GM19372 (cell line): ENCODE results near the gene UBB.

Source experiments
- ATAC-seq: cut with Tn5 transposase; IDR thresholded peaks from one replicate; pipeline ENCODE4 v1.9.1; 2021; ENCODE audit warnings: mild to moderate bottlenecking, low read depth, moderate library complexity; ENCODE audit not compliant: unreplicated experiment

Gene UBB

GRCh38 chr17:16417399-16417798, 36.5 kb downstream of the UBB start:
- ATAC-seq = no peak

DNA sequence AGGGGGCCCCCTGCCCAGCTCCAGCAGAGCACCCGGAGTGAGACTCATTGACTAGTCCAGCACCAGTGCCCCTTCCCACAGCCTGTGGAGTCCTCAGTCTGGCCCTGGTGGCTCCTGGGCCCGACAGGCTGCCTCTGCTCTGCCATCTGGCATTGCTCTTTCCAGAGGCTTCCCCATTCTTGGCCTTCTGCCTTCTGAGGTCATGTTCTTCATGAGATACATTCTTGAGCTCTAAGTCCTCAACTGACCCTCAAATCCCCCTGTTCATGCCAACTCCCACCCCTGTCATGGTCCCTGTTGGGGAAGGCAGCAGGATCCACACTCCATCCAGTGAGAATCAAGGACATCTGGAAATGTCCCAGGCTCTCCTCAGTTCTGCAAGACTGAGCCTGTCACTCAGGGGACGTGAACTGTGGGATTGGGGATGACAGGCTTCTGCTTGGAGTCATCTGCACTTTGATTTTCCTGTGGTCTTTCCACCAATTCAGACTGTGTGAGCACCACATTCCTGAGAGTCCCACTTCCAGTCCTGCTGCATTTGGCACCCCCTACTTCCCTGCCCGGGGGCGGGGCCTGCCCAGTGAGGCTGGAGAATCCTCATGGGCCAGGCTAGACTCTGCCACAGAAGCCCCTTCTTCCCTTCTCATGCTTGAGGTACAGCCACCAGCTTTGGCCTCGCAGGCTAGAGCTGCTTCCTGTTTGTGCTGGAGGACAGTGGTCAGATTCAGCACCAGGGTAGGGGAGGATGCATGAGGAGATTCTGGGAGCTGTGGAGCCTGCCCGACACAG, 37.2 kb downstream of the UBB start:
- ATAC-seq = no peak

DNA sequence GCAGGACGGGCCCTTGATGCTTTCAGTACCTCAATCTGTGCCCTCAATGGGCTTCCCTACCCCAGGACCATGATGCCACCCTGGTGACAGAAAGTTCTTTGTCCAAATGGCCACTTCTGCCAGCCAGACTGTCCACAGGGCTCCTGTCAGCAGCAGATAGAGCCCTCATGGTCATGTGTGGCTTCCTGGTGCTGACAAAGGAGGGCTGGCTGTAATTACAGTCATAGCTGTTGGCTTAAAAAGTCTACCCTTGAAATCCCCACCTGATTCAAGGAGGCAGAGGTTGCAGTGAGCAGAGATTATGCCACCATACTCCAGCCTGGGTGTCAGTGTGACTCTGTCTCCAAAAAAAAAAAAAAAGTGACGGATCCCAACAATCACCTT, 37.8 kb downstream of the UBB start:
- no peak for ATAC-seq

GRCh38 chr17:16419074-16419928, 38.4 kb downstream of the UBB start:
- no peak for ATAC-seq

DNA sequence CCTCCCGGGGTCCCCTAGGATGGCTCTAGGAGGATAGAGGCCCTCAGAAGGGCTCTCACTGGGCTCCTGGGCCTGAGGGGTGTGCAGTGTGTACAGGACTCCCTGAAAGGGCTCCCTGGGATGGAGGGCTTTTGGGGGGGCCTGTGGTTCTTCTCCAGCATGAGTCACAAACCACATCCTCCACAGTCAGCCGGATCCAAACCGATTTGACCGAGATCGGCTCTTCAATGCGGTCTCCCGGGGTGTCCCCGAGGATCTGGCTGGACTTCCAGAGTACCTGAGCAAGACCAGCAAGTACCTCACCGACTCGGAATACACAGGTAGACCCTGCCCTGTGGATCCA, 39.0 kb downstream of the UBB start:
- ATAC-seq = no peak

DNA sequence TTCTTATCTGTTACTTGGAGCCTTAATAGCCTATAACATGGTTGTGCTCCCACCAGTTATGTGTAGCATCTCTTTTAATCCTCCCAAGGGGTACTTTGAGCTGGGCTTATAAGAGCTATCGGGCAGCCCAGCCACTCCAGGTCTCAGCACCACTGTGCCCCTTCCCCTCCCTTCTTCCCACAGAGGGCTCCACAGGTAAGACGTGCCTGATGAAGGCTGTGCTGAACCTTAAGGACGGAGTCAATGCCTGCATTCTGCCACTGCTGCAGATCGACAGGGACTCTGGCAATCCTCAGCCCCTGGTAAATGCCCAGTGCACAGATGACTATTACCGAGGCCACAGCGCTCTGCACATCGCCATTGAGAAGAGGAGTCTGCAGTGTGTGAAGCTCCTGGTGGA, 41.5 kb downstream of the UBB start:
- ATAC-seq = no peak

DNA sequence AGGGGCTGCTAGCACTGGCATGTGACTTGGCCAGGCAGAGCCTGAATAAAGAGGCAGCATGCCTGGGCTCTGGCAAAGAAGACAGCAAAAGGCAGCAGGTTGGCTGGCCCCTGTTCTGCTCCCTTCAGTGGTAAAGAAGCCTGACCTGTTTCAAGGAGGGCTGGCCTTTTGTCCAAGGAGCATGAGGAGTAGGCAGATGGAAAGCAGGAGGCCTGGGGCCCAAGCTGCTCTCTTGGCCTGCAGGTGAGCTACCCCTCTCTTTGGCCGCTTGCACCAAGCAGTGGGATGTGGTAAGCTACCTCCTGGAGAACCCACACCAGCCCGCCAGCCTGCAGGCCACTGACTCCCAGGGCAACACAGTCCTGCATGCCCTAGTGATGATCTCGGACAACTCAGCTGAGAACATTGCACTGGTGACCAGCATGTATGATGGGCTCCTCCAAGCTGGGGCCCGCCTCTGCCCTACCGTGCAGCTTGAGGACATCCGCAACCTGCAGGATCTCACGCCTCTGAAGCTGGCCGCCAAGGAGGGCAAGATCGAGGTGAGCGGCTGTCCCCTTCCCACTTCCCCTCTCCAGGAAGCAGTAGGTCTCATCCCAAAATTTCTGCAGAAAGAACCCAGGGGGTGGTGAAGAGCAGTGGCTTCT, 42.5 kb downstream of the UBB start:
- ATAC-seq = no peak

GRCh38 chr17:16425202-16425601, 44.3 kb downstream of the UBB start:
- ATAC-seq = no peak

- ATAC-seq = no peak
Observed at GRCh38 chr17:16425698-16426659, 45.1 kb downstream of the UBB start.

GRCh38 chr17:16427020-16427419, 46.1 kb downstream of the UBB start:
- no peak for ATAC-seq

- ATAC-seq = no peak
Observed at GRCh38 chr17:16428098-16428882, 47.4 kb downstream of the UBB start.

- no peak for ATAC-seq
Observed at GRCh38 chr17:16429083-16429482, 48.2 kb downstream of the UBB start.

GRCh38 chr17:16430650-16431049, 49.8 kb downstream of the UBB start:
- no peak for ATAC-seq

- ATAC-seq = no peak
Observed at GRCh38 chr17:16432017-16432416, 51.1 kb downstream of the UBB start.
